ENCODE data around the gene FCHO2. TPM values are rescaled to one million over a fixed set of nuclear protein-coding genes. Genes with fewer than 3 reads are reported as not detected.

FCHO2 gene
- total and polyA plus RNA-seq, 2 of the 8 experiments (the other 6 are each of a cell fraction or from before 2014, with no cell fraction given) = 4.3 to 15.7 TPM

DNA sequence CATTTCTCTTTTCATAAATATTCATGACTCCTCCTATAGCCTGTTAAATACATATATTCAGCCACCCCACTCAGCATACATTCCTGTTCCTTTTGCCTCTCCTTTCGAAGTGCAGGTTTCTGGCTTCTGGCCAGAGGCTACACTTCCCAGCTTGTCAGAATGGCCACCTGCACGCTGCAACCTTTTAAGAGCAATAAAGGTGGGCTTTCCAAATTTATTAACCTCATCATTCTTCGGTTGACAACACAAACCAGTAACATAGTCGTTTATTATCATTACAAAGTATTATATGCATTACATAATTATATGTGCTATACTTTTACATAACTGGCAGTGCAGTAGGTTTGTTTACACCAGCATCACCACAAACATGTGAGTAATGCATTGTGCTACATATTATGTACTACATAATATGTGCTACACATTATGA is 148.0 kb downstream of the FCHO2 start (continued):
- TF ChIP-seq, protein P1, sequence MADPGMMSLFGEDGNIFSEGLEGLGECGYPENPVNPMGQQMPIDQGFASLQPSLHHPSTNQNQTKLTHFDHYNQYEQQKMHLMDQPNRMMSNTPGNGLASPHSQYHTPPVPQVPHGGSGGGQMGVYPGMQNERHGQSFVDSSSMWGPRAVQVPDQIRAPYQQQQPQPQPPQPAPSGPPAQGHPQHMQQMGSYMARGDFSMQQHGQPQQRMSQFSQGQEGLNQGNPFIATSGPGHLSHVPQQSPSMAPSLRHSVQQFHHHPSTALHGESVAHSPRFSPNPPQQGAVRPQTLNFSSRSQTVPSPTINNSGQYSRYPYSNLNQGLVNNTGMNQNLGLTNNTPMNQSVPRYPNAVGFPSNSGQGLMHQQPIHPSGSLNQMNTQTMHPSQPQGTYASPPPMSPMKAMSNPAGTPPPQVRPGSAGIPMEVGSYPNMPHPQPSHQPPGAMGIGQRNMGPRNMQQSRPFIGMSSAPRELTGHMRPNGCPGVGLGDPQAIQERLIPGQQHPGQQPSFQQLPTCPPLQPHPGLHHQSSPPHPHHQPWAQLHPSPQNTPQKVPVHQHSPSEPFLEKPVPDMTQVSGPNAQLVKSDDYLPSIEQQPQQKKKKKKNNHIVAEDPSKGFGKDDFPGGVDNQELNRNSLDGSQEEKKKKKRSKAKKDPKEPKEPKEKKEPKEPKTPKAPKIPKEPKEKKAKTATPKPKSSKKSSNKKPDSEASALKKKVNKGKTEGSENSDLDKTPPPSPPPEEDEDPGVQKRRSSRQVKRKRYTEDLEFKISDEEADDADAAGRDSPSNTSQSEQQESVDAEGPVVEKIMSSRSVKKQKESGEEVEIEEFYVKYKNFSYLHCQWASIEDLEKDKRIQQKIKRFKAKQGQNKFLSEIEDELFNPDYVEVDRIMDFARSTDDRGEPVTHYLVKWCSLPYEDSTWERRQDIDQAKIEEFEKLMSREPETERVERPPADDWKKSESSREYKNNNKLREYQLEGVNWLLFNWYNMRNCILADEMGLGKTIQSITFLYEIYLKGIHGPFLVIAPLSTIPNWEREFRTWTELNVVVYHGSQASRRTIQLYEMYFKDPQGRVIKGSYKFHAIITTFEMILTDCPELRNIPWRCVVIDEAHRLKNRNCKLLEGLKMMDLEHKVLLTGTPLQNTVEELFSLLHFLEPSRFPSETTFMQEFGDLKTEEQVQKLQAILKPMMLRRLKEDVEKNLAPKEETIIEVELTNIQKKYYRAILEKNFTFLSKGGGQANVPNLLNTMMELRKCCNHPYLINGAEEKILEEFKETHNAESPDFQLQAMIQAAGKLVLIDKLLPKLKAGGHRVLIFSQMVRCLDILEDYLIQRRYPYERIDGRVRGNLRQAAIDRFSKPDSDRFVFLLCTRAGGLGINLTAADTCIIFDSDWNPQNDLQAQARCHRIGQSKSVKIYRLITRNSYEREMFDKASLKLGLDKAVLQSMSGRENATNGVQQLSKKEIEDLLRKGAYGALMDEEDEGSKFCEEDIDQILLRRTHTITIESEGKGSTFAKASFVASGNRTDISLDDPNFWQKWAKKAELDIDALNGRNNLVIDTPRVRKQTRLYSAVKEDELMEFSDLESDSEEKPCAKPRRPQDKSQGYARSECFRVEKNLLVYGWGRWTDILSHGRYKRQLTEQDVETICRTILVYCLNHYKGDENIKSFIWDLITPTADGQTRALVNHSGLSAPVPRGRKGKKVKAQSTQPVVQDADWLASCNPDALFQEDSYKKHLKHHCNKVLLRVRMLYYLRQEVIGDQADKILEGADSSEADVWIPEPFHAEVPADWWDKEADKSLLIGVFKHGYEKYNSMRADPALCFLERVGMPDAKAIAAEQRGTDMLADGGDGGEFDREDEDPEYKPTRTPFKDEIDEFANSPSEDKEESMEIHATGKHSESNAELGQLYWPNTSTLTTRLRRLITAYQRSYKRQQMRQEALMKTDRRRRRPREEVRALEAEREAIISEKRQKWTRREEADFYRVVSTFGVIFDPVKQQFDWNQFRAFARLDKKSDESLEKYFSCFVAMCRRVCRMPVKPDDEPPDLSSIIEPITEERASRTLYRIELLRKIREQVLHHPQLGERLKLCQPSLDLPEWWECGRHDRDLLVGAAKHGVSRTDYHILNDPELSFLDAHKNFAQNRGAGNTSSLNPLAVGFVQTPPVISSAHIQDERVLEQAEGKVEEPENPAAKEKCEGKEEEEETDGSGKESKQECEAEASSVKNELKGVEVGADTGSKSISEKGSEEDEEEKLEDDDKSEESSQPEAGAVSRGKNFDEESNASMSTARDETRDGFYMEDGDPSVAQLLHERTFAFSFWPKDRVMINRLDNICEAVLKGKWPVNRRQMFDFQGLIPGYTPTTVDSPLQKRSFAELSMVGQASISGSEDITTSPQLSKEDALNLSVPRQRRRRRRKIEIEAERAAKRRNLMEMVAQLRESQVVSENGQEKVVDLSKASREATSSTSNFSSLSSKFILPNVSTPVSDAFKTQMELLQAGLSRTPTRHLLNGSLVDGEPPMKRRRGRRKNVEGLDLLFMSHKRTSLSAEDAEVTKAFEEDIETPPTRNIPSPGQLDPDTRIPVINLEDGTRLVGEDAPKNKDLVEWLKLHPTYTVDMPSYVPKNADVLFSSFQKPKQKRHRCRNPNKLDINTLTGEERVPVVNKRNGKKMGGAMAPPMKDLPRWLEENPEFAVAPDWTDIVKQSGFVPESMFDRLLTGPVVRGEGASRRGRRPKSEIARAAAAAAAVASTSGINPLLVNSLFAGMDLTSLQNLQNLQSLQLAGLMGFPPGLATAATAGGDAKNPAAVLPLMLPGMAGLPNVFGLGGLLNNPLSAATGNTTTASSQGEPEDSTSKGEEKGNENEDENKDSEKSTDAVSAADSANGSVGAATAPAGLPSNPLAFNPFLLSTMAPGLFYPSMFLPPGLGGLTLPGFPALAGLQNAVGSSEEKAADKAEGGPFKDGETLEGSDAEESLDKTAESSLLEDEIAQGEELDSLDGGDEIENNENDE (IDR thresholded peaks at IDR 0.05; ENCODE audit: insufficient replicate concordance, low read length) = no peak
